ENCODE measurements around the gene OSBP. TPM values are rescaled to one million over a fixed set of nuclear protein-coding genes. Genes with fewer than 3 reads are reported as not detected.
A peak's percentile ranks its signal among the peaks of the same experiment; 100 is the strongest.

OSBP gene
- total RNA-seq, 1 experiment from 2014 or later, result 35.3 TPM

GRCh38 chr11:59615120-59615636 lies 396 bp downstream of the OSBP start:
- DNase-seq (ENCODE audit: low read depth, low spot score), result no peak
- in situ Hi-C loops (cut with HindIII; ENCODE audit: low pct_unique_long_range_greater_than_20kb, low sequenced_read_pairs) (no loop called here), intact Hi-C loops (cut with micrococcal nuclease; ENCODE audit: unreplicated experiment) (loop anchor here (5.0 kb wide), 1 partner anchor 53 kb away; no protein-coding TSS in a partner anchor)
- H3K4me3 ChIP-seq (ENCODE audit: low read depth in 2 of 2, low read length in 2 of 2), result peak overlapping the region; percentile 96 to 98
- no peak for TF ChIP-seq TCF7L2 (IDR thresholded peaks at IDR 0.05; ENCODE audit: low read depth, low read length)
- TF ChIP-seq, protein P1, sequence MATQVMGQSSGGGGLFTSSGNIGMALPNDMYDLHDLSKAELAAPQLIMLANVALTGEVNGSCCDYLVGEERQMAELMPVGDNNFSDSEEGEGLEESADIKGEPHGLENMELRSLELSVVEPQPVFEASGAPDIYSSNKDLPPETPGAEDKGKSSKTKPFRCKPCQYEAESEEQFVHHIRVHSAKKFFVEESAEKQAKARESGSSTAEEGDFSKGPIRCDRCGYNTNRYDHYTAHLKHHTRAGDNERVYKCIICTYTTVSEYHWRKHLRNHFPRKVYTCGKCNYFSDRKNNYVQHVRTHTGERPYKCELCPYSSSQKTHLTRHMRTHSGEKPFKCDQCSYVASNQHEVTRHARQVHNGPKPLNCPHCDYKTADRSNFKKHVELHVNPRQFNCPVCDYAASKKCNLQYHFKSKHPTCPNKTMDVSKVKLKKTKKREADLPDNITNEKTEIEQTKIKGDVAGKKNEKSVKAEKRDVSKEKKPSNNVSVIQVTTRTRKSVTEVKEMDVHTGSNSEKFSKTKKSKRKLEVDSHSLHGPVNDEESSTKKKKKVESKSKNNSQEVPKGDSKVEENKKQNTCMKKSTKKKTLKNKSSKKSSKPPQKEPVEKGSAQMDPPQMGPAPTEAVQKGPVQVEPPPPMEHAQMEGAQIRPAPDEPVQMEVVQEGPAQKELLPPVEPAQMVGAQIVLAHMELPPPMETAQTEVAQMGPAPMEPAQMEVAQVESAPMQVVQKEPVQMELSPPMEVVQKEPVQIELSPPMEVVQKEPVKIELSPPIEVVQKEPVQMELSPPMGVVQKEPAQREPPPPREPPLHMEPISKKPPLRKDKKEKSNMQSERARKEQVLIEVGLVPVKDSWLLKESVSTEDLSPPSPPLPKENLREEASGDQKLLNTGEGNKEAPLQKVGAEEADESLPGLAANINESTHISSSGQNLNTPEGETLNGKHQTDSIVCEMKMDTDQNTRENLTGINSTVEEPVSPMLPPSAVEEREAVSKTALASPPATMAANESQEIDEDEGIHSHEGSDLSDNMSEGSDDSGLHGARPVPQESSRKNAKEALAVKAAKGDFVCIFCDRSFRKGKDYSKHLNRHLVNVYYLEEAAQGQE (IDR thresholded peaks at IDR 0.05; ENCODE audit: insufficient read depth in 1 of 2, low read depth in 2 of 2, low read length in 1 of 2), result no peak
- TF ChIP-seq CTCF (IDR thresholded peaks at IDR 0.05), result no peak
- no peak for TF ChIP-seq POLR2AphosphoS5 (IDR thresholded peaks at IDR 0.05; ENCODE audit: low read depth, low read length)
- no peak for TF ChIP-seq SIN3A (IDR thresholded peaks at IDR 0.05; ENCODE audit: borderline replicate concordance, insufficient read depth, low read depth, low read length)
- ATAC-seq, result peak; percentile 24
- peak overlapping the region; percentile 83 for H3K27ac ChIP-seq (ENCODE audit: low read length)
- no TSS peak for BruUV-seq (replicated peaks)
- POLR2A ChIA-PET, result interaction anchor here (0.5 to 0.6 kb wide), 2 partner anchors 54 to 1364 kb away, joined by 3 read pairs; no protein-coding TSS in a partner anchor
- no peaks in the 10 kb centered on the region for H3K27me3 ChIP-seq (ENCODE audit: control insufficient read depth, insufficient read depth, low read length)
- H3K36me3 ChIP-seq (ENCODE audit: control insufficient read depth, insufficient read depth, low read length), result no peaks in the 10 kb centered on the region; the same call in 1 of the 2 replicates
- CTCF ChIA-PET, result no interaction called here
- H3K9me3 ChIP-seq (ENCODE audit: control insufficient read depth, insufficient read depth, low read depth, low read length), result no peaks in the 10 kb centered on the region
- H3K4me1 ChIP-seq (ENCODE audit: control insufficient read depth, insufficient read depth, low read length), result peaks cover 32% of the 10 kb centered on the region

- no peak for ATAC-seq
- H3K9me3 ChIP-seq (ENCODE audit: control insufficient read depth, insufficient read depth, low read depth, low read length), result no peaks in the 10 kb centered on the region
- peak overlapping the region; percentile 83 for H3K27ac ChIP-seq (ENCODE audit: low read length)
- ChIA-PET POLR2A (no interaction called here), CTCF (no interaction called here)
- intact Hi-C loops (cut with micrococcal nuclease; ENCODE audit: unreplicated experiment), result loop anchor here (5.0 kb wide), 1 partner anchor 52 kb away; no protein-coding TSS in a partner anchor
- in situ Hi-C loops (cut with HindIII; ENCODE audit: low pct_unique_long_range_greater_than_20kb, low sequenced_read_pairs), result no loop called here
- no peaks in the 10 kb centered on the region for H3K27me3 ChIP-seq (ENCODE audit: control insufficient read depth, insufficient read depth, low read length)
- DNase-seq (ENCODE audit: low read depth, low spot score), result no peak
- TSS peak; percentile 63 for BruUV-seq (replicated peaks)
- H3K4me1 ChIP-seq (ENCODE audit: control insufficient read depth, insufficient read depth, low read length), result peaks cover 32% of the 10 kb centered on the region
- peaks cover 4% of the 10 kb centered on the region for H3K36me3 ChIP-seq (ENCODE audit: control insufficient read depth, insufficient read depth, low read length)
- H3K4me3 ChIP-seq (ENCODE audit: low read depth in 2 of 2, low read length in 2 of 2), result peak overlapping the region; percentile 96 to 98
- TF ChIP-seq CTCF (IDR thresholded peaks at IDR 0.05) (no peak), SIN3A (IDR thresholded peaks at IDR 0.05; ENCODE audit: borderline replicate concordance, insufficient read depth, low read depth, low read length) (no peak), TCF7L2 (IDR thresholded peaks at IDR 0.05; ENCODE audit: low read depth, low read length) (no peak), POLR2AphosphoS5 (IDR thresholded peaks at IDR 0.05; ENCODE audit: low read depth, low read length) (no peak)
- TF ChIP-seq, protein P1 (IDR thresholded peaks at IDR 0.05; ENCODE audit: insufficient read depth in 1 of 2, low read depth in 2 of 2, low read length in 1 of 2), result no peak
Observed at GRCh38 chr11:59614277-59615119, 1.1 kb downstream of the OSBP start.

Measured in Panc1 (cell line).